Measurements from ENCODE around the gene AUNIP. TPM values are rescaled to one million over a fixed set of nuclear protein-coding genes. Genes with fewer than 3 reads are reported as not detected.
A peak's percentile ranks its signal among the peaks of the same experiment; 100 is the strongest.

The AUNIP gene
- total and polyA plus RNA-seq, 10 donors: 0.07 to 1.3 (median 0.61) TPM; not detected in 3

- no peaks in the 10 kb centered on the region for H3K27me3 ChIP-seq (replicated peaks in 1 of 7)
- no peak overlapping the region for H3K27ac ChIP-seq
- intact Hi-C loops (cut with DNase I; ENCODE audit: low total_unique reads): no loop called here
- H3K36me3 ChIP-seq: no peaks in the 10 kb centered on the region
- H3K4me3 ChIP-seq: no peak overlapping the region
- H3K4me1 ChIP-seq: peaks cover 0 to 17% (median 0%) of the 10 kb centered on the region in 6 donors
- H3K9me3 ChIP-seq: no peaks in the 10 kb centered on the region
- 78 to 94% (median 82%) methylated on average over 7 of the region's 7 CpGs for WGBS, 5 donors
- no peak for TF ChIP-seq CTCF (IDR thresholded peaks at IDR 0.05 in 8 of 11, conservative IDR thresholded peaks at IDR 0.05 in 3 of 11)
- TF ChIP-seq POLR2AphosphoS5 (IDR thresholded peaks at IDR 0.05): no peak
- no peak for TF ChIP-seq POLR2A (IDR thresholded peaks at IDR 0.05)
- no peak for DNase-seq
Observed at GRCh38 chr1:25888426-25888987, 29.2 kb upstream of the AUNIP start.

- 81 to 100% (median 86%) methylated on average over 1 of the region's 1 CpG for WGBS, 5 donors
- H3K27me3 ChIP-seq (replicated peaks in 1 of 7): no peaks in the 10 kb centered on the region
- H3K9me3 ChIP-seq: no peaks in the 10 kb centered on the region
- peak; percentile 24 for DNase-seq
- no peak overlapping the region for H3K27ac ChIP-seq
- H3K4me3 ChIP-seq: no peak overlapping the region
- TF ChIP-seq CTCF (IDR thresholded peaks at IDR 0.05 in 8 of 11, conservative IDR thresholded peaks at IDR 0.05 in 3 of 11) (no peak), POLR2A (IDR thresholded peaks at IDR 0.05) (no peak), POLR2AphosphoS5 (IDR thresholded peaks at IDR 0.05) (no peak)
- intact Hi-C loops (cut with DNase I; ENCODE audit: low total_unique reads): no loop called here
- H3K36me3 ChIP-seq: no peaks in the 10 kb centered on the region
- H3K4me1 ChIP-seq: peaks cover 0 to 4% (median 0%) of the 10 kb centered on the region in 6 donors
Observed at GRCh38 chr1:25885602-25886001, 26.3 kb upstream of the AUNIP start.

GRCh38 chr1:25881266-25881665, 22.0 kb upstream of the AUNIP start:
- DNase-seq: peak; percentile 71
- Histone ChIP-seq H3K27me3 (replicated peaks in 1 of 7) (no peaks in the 10 kb centered on the region), H3K4me3 (no peak overlapping the region), H3K27ac (no peak overlapping the region), H3K4me1 (peaks cover 0 to 27% (median 10%) of the 10 kb centered on the region in 6 donors), H3K9me3 (no peaks in the 10 kb centered on the region), H3K36me3 (no peaks in the 10 kb centered on the region)
- intact Hi-C loops (cut with DNase I; ENCODE audit: low total_unique reads): no loop called here
- 91 to 95% (median 92%) methylated on average over 5 to 11 of the region's 11 CpGs for WGBS, 5 donors
- TF ChIP-seq POLR2A (IDR thresholded peaks at IDR 0.05): no peak
- TF ChIP-seq POLR2AphosphoS5 (IDR thresholded peaks at IDR 0.05): no peak
- TF ChIP-seq CTCF (IDR thresholded peaks at IDR 0.05 in 8 of 11, conservative IDR thresholded peaks at IDR 0.05 in 3 of 11): no peak

GRCh38 chr1:25880518-25880917, 21.3 kb upstream of the AUNIP start:
- H3K9me3 ChIP-seq: no peaks in the 10 kb centered on the region
- intact Hi-C loops (cut with DNase I; ENCODE audit: low total_unique reads): no loop called here
- H3K27ac ChIP-seq: no peak overlapping the region
- H3K4me3 ChIP-seq: no peak overlapping the region
- no peaks in the 10 kb centered on the region for H3K36me3 ChIP-seq
- peaks cover 0 to 35% (median 16%) of the 10 kb centered on the region in 6 donors for H3K4me1 ChIP-seq
- DNase-seq: peak; percentile 20
- 93 to 97% (median 95%) methylated on average over 5 of the region's 5 CpGs for WGBS, 5 donors
- H3K27me3 ChIP-seq (replicated peaks in 1 of 7): no peaks in the 10 kb centered on the region
- no peak for TF ChIP-seq POLR2A (IDR thresholded peaks at IDR 0.05)
- no peak for TF ChIP-seq CTCF (IDR thresholded peaks at IDR 0.05 in 8 of 11, conservative IDR thresholded peaks at IDR 0.05 in 3 of 11)
- no peak for TF ChIP-seq POLR2AphosphoS5 (IDR thresholded peaks at IDR 0.05)
